ENCODE measurements around the gene ABHD13.

DNA sequence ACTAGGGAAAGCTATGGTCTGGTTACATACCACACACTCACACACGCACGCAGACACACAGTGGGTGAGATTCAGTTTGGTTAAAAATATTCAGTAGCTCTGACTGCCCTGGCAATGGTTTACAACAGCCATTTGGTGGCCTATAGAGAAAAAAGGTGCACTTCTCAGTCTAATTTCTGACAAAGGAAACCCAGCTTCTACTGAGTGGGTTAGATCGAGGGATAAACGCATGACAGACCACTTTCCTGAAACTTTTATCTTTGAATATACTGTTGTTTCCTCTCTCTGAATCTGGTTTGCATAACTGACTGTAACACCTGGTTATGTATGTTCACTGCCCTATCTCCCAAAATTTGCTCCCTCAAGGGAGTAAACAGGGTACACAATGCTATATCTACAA, 5.3 kb upstream of the ABHD13 start:
- no peak for TF ChIP-seq POLR2A (IDR thresholded peaks at IDR 0.05; ENCODE audit: low read depth, low read length)
- no peak for TF ChIP-seq POLR2AphosphoS5 (IDR thresholded peaks at IDR 0.05; ENCODE audit: low read depth, low read length)
- no peak for TF ChIP-seq TAF1 (IDR thresholded peaks at IDR 0.05; ENCODE audit: borderline replicate concordance, low read depth, low read length)
